HCT116 (cell line): ENCODE results near the gene POC1A. TPM values are rescaled to one million over a fixed set of nuclear protein-coding genes. Genes with fewer than 3 reads are reported as not detected.

Source experiments
- ATAC-seq: fragments of 200-7000 bp; cut with Tn5 transposase; 2 replicates; pipeline ENCODE4 v1.9.1; 2020; ENCODE audit warnings: mild to moderate bottlenecking, moderate library complexity
- BruUV-seq: library from RNA; stranded (reverse); fragments of 400-500 nt; replicated peaks from 2 replicates; lab custom pipeline; 2021; lab: Mats Ljungman, UMichigan
- CTCF ChIA-PET: fragments of 300-600 bp; sonication (Branson Sonifier 250); formaldehyde crosslinking; loops from one replicate; lab custom pipeline; 2021; ENCODE audit warnings: antibody characterized with exemption; lab: Charles Lee
- POLR2A ChIA-PET: fragments of 300-600, 350-600 bp; sonication (Branson Sonifier 250); formaldehyde crosslinking; loops from one replicate; lab custom pipeline; 2021; ENCODE audit warnings: antibody characterized with exemption; lab: Charles Lee
- RAD21 ChIA-PET, 2 experiments: fragments of 300-600 bp; sonication (Branson Sonifier 250); formaldehyde crosslinking; loops; one replicate each; lab custom pipeline; 2023; ENCODE audit warnings: low total read pairs in 2 of 2; ENCODE audit not compliant: uncharacterized antibody in 2 of 2, unreplicated experiment in 2 of 2, low non-redundant PET in 1 of 2; lab: Charles Lee
- DNase-seq: peaks from one replicate; pipeline ENCODE4 v3.0.0-alpha.2; 2010; ENCODE audit warnings: low read depth, low spot score
- H2AFZ ChIP-seq: fragments of 200-600 bp; shearing (Covaris generic), sonication (generic); 2 replicates; pipeline ENCODE4 v1.6.1; 2017; ENCODE audit warnings: low read depth, mixed run types, mixed read lengths, antibody characterized with exemption, low read length; ENCODE audit not compliant: poor library complexity, severe bottlenecking
- H3K27ac ChIP-seq: 2 replicates; pipeline ENCODE4 v1.5.1; 2012; ENCODE audit warnings: low read depth, low read length
- H3K27me3 ChIP-seq: fragments of 200-600 bp; sonication (generic); 2 replicates; pipeline ENCODE4 v1.6.1; 2016; ENCODE audit warnings: mixed run types, low read length, mixed read lengths; ENCODE audit not compliant: insufficient read depth
- H3K36me3 ChIP-seq, 2 experiments: fragments of 200-500 bp in 1 of 2; fragments of 200-600 bp in 1 of 2; sonication (Bioruptor generic) in 1 of 2; sonication (generic) in 1 of 2; 2 replicates each; pipeline versions ENCODE4 v1.5.1 to v1.6.1; 2014 to 2016; ENCODE audit warnings: low read length in 2 of 2, inconsistent platforms in 1 of 2, mixed read lengths in 1 of 2, mixed run types in 1 of 2; ENCODE audit not compliant: insufficient read depth in 2 of 2, control insufficient read depth in 1 of 2
- H3K4me1 ChIP-seq, 2 experiments: fragments of 200-600 bp in 1 of 2; sonication (generic) in 1 of 2; 2 replicates each; pipeline versions ENCODE4 v1.5.1 to v1.6.1; 2012 to 2017; ENCODE audit warnings: low read length in 2 of 2, inconsistent platforms in 1 of 2, mild to moderate bottlenecking in 1 of 2, mixed read lengths in 1 of 2, mixed run types in 1 of 2, moderate library complexity in 1 of 2; ENCODE audit not compliant: insufficient read depth in 2 of 2, control insufficient read depth in 1 of 2
- H3K4me2 ChIP-seq: fragments of 200-600 bp; sonication (generic); 2 replicates; pipeline ENCODE4 v1.6.1; 2017; ENCODE audit warnings: mixed run types, low read length, mixed read lengths
- H3K4me3 ChIP-seq, 2 experiments: fragments of 200-600 bp in 1 of 2; sonication (generic) in 1 of 2; replicated peaks in 1 of 2; 2 replicates each; pipeline ENCODE4 v1.5.1; 2011 to 2016; ENCODE audit warnings: low read length in 2 of 2, control low read depth in 1 of 2, low read depth in 1 of 2, mild to moderate bottlenecking in 1 of 2, mixed read lengths in 1 of 2, mixed run types in 1 of 2
- H3K79me2 ChIP-seq: fragments of 200-600 bp; sonication (generic); 2 replicates; pipeline ENCODE4 v1.6.1; 2017; ENCODE audit warnings: mild to moderate bottlenecking, mixed run types, low read length, moderate library complexity, mixed read lengths; ENCODE audit not compliant: insufficient read depth
- H3K9ac ChIP-seq: fragments of 200-600 bp; sonication (generic); 2 replicates; pipeline ENCODE4 v1.6.1; 2016; ENCODE audit warnings: low read length, mixed read lengths
- H3K9me2 ChIP-seq: fragments of 200-600 bp; sonication (generic), shearing (Covaris generic); 2 replicates; pipeline ENCODE4 v1.6.1; 2017; ENCODE audit warnings: mixed run types, mild to moderate bottlenecking, moderate library complexity; ENCODE audit not compliant: insufficient read depth
- H3K9me3 ChIP-seq, 2 experiments: fragments of 200-500 bp in 1 of 2; fragments of 200-600 bp in 1 of 2; sonication (Bioruptor generic) in 1 of 2; sonication (generic) in 1 of 2; 2 replicates each; pipeline ENCODE4 v1.6.1; 2014 to 2017; ENCODE audit warnings: low read length in 2 of 2, mixed read lengths in 2 of 2, inconsistent platforms in 1 of 2, low read depth in 1 of 2, mild to moderate bottlenecking in 1 of 2, mixed run types in 1 of 2, moderate library complexity in 1 of 2; ENCODE audit not compliant: control insufficient read depth in 1 of 2, insufficient read depth in 1 of 2
- H4K20me1 ChIP-seq: fragments of 200-600 bp; sonication (generic), shearing (Covaris generic); 2 replicates; pipeline ENCODE4 v1.6.1; 2017; ENCODE audit warnings: mixed run types, mild to moderate bottlenecking, moderate library complexity; ENCODE audit not compliant: insufficient read depth
- CBX3 ChIP-seq: IDR thresholded peaks from 2 replicates; pipeline ENCODE4 v1.6.1; 2012; ENCODE audit warnings: low read depth
- CEBPB ChIP-seq: IDR thresholded peaks from 2 replicates; pipeline ENCODE4 v1.6.1; 2012; ENCODE audit warnings: low read depth
- EGR1 ChIP-seq: IDR thresholded peaks from 2 replicates; pipeline ENCODE4 v1.6.1; 2012; ENCODE audit warnings: low read depth
- EZH2 ChIP-seq: fragments of 200-600 bp; sonication (generic); IDR thresholded peaks from 2 replicates; pipeline ENCODE4 v1.6.1; 2017; ENCODE audit warnings: antibody characterized with exemption, mixed run types
- EZH2phosphoT487 ChIP-seq: fragments of 200-600 bp; IDR thresholded peaks from 2 replicates; pipeline ENCODE4 v1.6.1; 2018; ENCODE audit warnings: antibody characterized with exemption, borderline replicate concordance
- FOSL1 ChIP-seq: IDR thresholded peaks from 2 replicates; pipeline ENCODE4 v1.6.1; 2012; ENCODE audit warnings: low read depth
- POLR2A ChIP-seq: IDR thresholded peaks from 2 replicates; pipeline ENCODE4 v1.7.0; 2011; ENCODE audit warnings: borderline replicate concordance; ENCODE audit not compliant: insufficient read depth, insufficient read length; ENCODE audit errors: extremely low read depth
- RAD21 ChIP-seq: IDR thresholded peaks from 2 replicates; pipeline ENCODE4 v1.6.1; 2012; ENCODE audit warnings: low read depth, mild to moderate bottlenecking
- SIN3A ChIP-seq: IDR thresholded peaks from 2 replicates; pipeline ENCODE4 v1.6.1; 2012; ENCODE audit warnings: low read depth
- SP1 ChIP-seq: IDR thresholded peaks from 2 replicates; pipeline ENCODE4 v1.6.1; 2012; ENCODE audit warnings: low read depth
- ZFX ChIP-seq: fragments of 450-650 bp; IDR thresholded peaks from 2 replicates; pipeline ENCODE4 v1.6.1; 2017
- intact Hi-C: fragments of 100-400 bp; cut with micrococcal nuclease; formaldehyde crosslinking; loops from 2 replicates; pipeline ENCODE4 v1.10.0; 2022
- total RNA-seq: library from RNA; stranded (reverse); gene quantifications from one replicate; pipeline ENCODE4 v1.2.1, GENCODE V29; 2021; ENCODE audit not compliant: unreplicated experiment
- TF ChIP-seq, protein P1 (sequence below): IDR thresholded peaks from 2 replicates; pipeline ENCODE4 v1.6.1; 2012
- TF ChIP-seq, protein P2 (sequence below): IDR thresholded peaks from 2 replicates; pipeline ENCODE4 v1.6.1; 2012
- TF ChIP-seq, protein P3 (sequence below), 3 experiments: fragments of 200-600 bp in 1 of 3; sonication (generic) in 1 of 3; IDR thresholded peaks in 2 of 3; conservative IDR thresholded peaks in 1 of 3; 2 replicates each; pipeline ENCODE4 v1.5.1; 2012 to 2017; ENCODE audit warnings: low read depth in 2 of 3, low read length in 2 of 3, antibody characterized with exemption in 1 of 3, borderline replicate concordance in 1 of 3, control low read depth in 1 of 3, mild to moderate bottlenecking in 1 of 3, mixed read lengths in 1 of 3, mixed run types in 1 of 3, moderate library complexity in 1 of 3; ENCODE audit not compliant: insufficient read depth in 1 of 3
- TF ChIP-seq, protein P4 (sequence below): IDR thresholded peaks from 2 replicates; pipeline ENCODE4 v1.6.1; 2011; ENCODE audit warnings: mild to moderate bottlenecking, low read length, moderate library complexity; ENCODE audit not compliant: insufficient replicate concordance; ENCODE audit errors: extremely low read depth
- TF ChIP-seq, protein P5 (sequence below): IDR thresholded peaks from 2 replicates; pipeline ENCODE4 v1.6.1; 2012; ENCODE audit warnings: low read depth

POC1A gene
- total RNA-seq, 1 experiment from 2014 or later: 34.0 TPM

DNA sequence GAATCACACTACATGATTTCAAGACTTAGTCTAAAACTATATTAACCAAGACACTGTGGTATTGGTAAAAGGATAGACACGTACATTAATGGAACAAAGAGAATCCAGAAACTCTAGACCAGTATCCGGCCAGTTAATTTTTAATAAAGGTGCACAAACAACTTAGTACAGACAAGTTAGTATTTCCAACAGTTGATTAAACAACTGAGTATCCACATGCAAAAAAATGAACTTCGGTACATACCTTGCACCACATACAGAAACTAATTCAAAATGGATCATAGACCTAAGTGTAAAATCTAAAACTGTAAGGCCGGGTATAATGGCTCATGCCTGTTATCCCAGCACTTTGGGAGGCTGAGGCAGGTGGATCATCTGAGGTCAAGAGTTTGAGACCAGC lies 51.3 kb downstream of the POC1A start:
- H3K36me3 ChIP-seq: peaks cover 0 to 6% of the 10 kb centered on the region in 2 experiments; a peak in 1 of 4 replicates
- DNase-seq (no peak), ATAC-seq (no peak)
- no peaks in the 10 kb centered on the region for H3K9me2 ChIP-seq
- ChIA-PET POLR2A (no interaction called here), RAD21 (no interaction called here), CTCF (no interaction called here)
- no peaks in the 10 kb centered on the region for H3K79me2 ChIP-seq
- H3K9ac ChIP-seq: no peak overlapping the region
- no peak overlapping the region for H3K4me2 ChIP-seq
- no peaks in the 10 kb centered on the region for H3K27me3 ChIP-seq
- H3K4me1 ChIP-seq: no peaks in the 10 kb centered on the region
- TF ChIP-seq ZFX: no peak
- TF ChIP-seq, protein P1, sequence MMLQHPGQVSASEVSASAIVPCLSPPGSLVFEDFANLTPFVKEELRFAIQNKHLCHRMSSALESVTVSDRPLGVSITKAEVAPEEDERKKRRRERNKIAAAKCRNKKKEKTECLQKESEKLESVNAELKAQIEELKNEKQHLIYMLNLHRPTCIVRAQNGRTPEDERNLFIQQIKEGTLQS: no peak
- TF ChIP-seq, protein P2, sequence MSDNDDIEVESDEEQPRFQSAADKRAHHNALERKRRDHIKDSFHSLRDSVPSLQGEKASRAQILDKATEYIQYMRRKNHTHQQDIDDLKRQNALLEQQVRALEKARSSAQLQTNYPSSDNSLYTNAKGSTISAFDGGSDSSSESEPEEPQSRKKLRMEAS: no peak
- no peak for TF ChIP-seq RAD21
- no peak for TF ChIP-seq SP1
- TF ChIP-seq, protein P3, sequence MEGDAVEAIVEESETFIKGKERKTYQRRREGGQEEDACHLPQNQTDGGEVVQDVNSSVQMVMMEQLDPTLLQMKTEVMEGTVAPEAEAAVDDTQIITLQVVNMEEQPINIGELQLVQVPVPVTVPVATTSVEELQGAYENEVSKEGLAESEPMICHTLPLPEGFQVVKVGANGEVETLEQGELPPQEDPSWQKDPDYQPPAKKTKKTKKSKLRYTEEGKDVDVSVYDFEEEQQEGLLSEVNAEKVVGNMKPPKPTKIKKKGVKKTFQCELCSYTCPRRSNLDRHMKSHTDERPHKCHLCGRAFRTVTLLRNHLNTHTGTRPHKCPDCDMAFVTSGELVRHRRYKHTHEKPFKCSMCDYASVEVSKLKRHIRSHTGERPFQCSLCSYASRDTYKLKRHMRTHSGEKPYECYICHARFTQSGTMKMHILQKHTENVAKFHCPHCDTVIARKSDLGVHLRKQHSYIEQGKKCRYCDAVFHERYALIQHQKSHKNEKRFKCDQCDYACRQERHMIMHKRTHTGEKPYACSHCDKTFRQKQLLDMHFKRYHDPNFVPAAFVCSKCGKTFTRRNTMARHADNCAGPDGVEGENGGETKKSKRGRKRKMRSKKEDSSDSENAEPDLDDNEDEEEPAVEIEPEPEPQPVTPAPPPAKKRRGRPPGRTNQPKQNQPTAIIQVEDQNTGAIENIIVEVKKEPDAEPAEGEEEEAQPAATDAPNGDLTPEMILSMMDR (IDR thresholded peaks at IDR 0.05 in 2 of 3, conservative IDR thresholded peaks at IDR 0.05 in 1 of 3; ENCODE audit: borderline replicate concordance in 1 of 3, insufficient read depth in 1 of 3, low read depth in 2 of 3, low read length in 2 of 3): no peak
- no peak for TF ChIP-seq CEBPB
- TF ChIP-seq EGR1: no peak
- no peak for TF ChIP-seq SIN3A
- TF ChIP-seq, protein P4, sequence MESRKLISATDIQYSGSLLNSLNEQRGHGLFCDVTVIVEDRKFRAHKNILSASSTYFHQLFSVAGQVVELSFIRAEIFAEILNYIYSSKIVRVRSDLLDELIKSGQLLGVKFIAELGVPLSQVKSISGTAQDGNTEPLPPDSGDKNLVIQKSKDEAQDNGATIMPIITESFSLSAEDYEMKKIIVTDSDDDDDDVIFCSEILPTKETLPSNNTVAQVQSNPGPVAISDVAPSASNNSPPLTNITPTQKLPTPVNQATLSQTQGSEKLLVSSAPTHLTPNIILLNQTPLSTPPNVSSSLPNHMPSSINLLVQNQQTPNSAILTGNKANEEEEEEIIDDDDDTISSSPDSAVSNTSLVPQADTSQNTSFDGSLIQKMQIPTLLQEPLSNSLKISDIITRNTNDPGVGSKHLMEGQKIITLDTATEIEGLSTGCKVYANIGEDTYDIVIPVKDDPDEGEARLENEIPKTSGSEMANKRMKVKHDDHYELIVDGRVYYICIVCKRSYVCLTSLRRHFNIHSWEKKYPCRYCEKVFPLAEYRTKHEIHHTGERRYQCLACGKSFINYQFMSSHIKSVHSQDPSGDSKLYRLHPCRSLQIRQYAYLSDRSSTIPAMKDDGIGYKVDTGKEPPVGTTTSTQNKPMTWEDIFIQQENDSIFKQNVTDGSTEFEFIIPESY: no peak
- no peak for TF ChIP-seq FOSL1
- no peak for TF ChIP-seq POLR2A
- TF ChIP-seq EZH2phosphoT487: no peak
- no peak for TF ChIP-seq EZH2
- TF ChIP-seq, protein P5, sequence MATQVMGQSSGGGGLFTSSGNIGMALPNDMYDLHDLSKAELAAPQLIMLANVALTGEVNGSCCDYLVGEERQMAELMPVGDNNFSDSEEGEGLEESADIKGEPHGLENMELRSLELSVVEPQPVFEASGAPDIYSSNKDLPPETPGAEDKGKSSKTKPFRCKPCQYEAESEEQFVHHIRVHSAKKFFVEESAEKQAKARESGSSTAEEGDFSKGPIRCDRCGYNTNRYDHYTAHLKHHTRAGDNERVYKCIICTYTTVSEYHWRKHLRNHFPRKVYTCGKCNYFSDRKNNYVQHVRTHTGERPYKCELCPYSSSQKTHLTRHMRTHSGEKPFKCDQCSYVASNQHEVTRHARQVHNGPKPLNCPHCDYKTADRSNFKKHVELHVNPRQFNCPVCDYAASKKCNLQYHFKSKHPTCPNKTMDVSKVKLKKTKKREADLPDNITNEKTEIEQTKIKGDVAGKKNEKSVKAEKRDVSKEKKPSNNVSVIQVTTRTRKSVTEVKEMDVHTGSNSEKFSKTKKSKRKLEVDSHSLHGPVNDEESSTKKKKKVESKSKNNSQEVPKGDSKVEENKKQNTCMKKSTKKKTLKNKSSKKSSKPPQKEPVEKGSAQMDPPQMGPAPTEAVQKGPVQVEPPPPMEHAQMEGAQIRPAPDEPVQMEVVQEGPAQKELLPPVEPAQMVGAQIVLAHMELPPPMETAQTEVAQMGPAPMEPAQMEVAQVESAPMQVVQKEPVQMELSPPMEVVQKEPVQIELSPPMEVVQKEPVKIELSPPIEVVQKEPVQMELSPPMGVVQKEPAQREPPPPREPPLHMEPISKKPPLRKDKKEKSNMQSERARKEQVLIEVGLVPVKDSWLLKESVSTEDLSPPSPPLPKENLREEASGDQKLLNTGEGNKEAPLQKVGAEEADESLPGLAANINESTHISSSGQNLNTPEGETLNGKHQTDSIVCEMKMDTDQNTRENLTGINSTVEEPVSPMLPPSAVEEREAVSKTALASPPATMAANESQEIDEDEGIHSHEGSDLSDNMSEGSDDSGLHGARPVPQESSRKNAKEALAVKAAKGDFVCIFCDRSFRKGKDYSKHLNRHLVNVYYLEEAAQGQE: no peak
- TF ChIP-seq CBX3: no peak
- no TSS peak for BruUV-seq
- H2AFZ ChIP-seq: no peak overlapping the region
- intact Hi-C loops: no loop called here
- H3K4me3 ChIP-seq: no peak overlapping the region
- H3K9me3 ChIP-seq: peaks cover 0 to 3% of the 10 kb centered on the region in 2 experiments; a peak in 1 of 4 replicates
- no peak overlapping the region for H3K27ac ChIP-seq
- H4K20me1 ChIP-seq: no peaks in the 10 kb centered on the region
